ENCODE results near the gene PEX26.

- TF ChIP-seq POLR2AphosphoS5 (IDR thresholded peaks at IDR 0.05; ENCODE audit: borderline replicate concordance, low read depth, low read length) (no peak), EZH2 (IDR thresholded peaks at IDR 0.05) (no peak)
These were observed 68.6 kb downstream of the PEX26 start for GRCh38 chr22:18146389-18146753.
